ENCODE measurements around the gene DHRS3.

DHRS3 gene

GRCh38 chr1:12547586-12548225 lies 70.3 kb downstream of the DHRS3 start:
- Histone ChIP-seq H3K27me3 (ENCODE audit: control insufficient read depth in 3 of 3, insufficient read depth in 3 of 3, low read depth in 1 of 3, low read length in 3 of 3) (no peaks in the 10 kb centered on the region), H3K18ac (ENCODE audit: low read length) (peak overlapping the region; percentile 88), H3K27ac (replicated peaks; ENCODE audit: low read length) (no peak overlapping the region), H3K9ac (ENCODE audit: low read depth, low read length, poor library complexity) (no peak overlapping the region), H4K8ac (ENCODE audit: low read depth, low read length) (no peak overlapping the region), H3K4me3 (ENCODE audit: low read length in 2 of 2) (no peak overlapping the region), H2BK5ac (ENCODE audit: low read length) (peak overlapping the region; percentile 80), H2BK120ac (ENCODE audit: low read depth, low read length) (no peak overlapping the region), H2BK15ac (ENCODE audit: low read length) (peak overlapping the region; percentile 3), H3K4ac (ENCODE audit: low read length) (peak overlapping the region; percentile 79), H3K4me1 (ENCODE audit: control insufficient read depth in 2 of 2, insufficient read depth in 1 of 2, low read depth in 1 of 2, low read length in 2 of 2) (peaks cover 5 to 21% of the 10 kb centered on the region in 2 donors), H4K91ac (ENCODE audit: low read depth, low read length, poor library complexity) (no peak overlapping the region), H3K23ac (ENCODE audit: low read depth, low read length, poor library complexity) (peak overlapping the region; percentile 49), H3K79me1 (ENCODE audit: low read depth, low read length) (no peaks in the 10 kb centered on the region), H3K9me3 (replicated peaks in 1 of 2; ENCODE audit: control insufficient read depth in 2 of 2, insufficient read depth in 1 of 2, low read depth in 1 of 2, low read length in 2 of 2) (no peaks in the 10 kb centered on the region), H2AK5ac (ENCODE audit: low read depth, low read length) (peak overlapping the region; percentile 85), H3K4me2 (ENCODE audit: insufficient read depth, low read length, poor library complexity, severe bottlenecking) (no peak overlapping the region), H3K36me3 (replicated peaks in 1 of 2; ENCODE audit: control insufficient read depth in 2 of 2, insufficient read depth in 2 of 2, low read length in 2 of 2) (no peaks in the 10 kb centered on the region), H2BK12ac (ENCODE audit: low read length) (peak overlapping the region; percentile 91), H3K14ac (ENCODE audit: low read length) (peak overlapping the region; percentile 66), H2AFZ (ENCODE audit: low read length) (no peak overlapping the region)
- no CpG with 5 or more reads among the region's 20 CpGs for WGBS, 2 donors (ENCODE audit: extremely low coverage in 2 of 2, insufficient read length in 2 of 2, insufficient replicate concordance in 1 of 2)
- DNase-seq (ENCODE audit: low spot score), result no peak

- H2BK15ac ChIP-seq (ENCODE audit: low read length), result peak overlapping the region; percentile 3
- H4K91ac ChIP-seq (ENCODE audit: low read depth, low read length, poor library complexity), result no peak overlapping the region
- H2BK12ac ChIP-seq (ENCODE audit: low read length), result peak overlapping the region; percentile 47
- H3K79me1 ChIP-seq (ENCODE audit: low read depth, low read length), result no peaks in the 10 kb centered on the region
- peak overlapping the region; percentile 80 for H2BK5ac ChIP-seq (ENCODE audit: low read length)
- no peaks in the 10 kb centered on the region for H3K27me3 ChIP-seq (ENCODE audit: control insufficient read depth in 3 of 3, insufficient read depth in 3 of 3, low read depth in 1 of 3, low read length in 3 of 3)
- DNase-seq (ENCODE audit: low spot score), result no peak
- H3K9ac ChIP-seq (ENCODE audit: low read depth, low read length, poor library complexity), result no peak overlapping the region
- H3K14ac ChIP-seq (ENCODE audit: low read length), result no peak overlapping the region
- no CpG with 5 or more reads among the region's 17 CpGs for WGBS, 2 donors (ENCODE audit: extremely low coverage in 2 of 2, insufficient read length in 2 of 2, insufficient replicate concordance in 1 of 2)
- peak overlapping the region; percentile 51 for H3K18ac ChIP-seq (ENCODE audit: low read length)
- no peak overlapping the region for H3K4me3 ChIP-seq (ENCODE audit: low read length in 2 of 2)
- H2AFZ ChIP-seq (ENCODE audit: low read length), result no peak overlapping the region
- H3K36me3 ChIP-seq (replicated peaks in 1 of 2; ENCODE audit: control insufficient read depth in 2 of 2, insufficient read depth in 2 of 2, low read length in 2 of 2), result no peaks in the 10 kb centered on the region
- H3K4me1 ChIP-seq (ENCODE audit: control insufficient read depth in 2 of 2, insufficient read depth in 1 of 2, low read depth in 1 of 2, low read length in 2 of 2), result peaks cover 5 to 24% of the 10 kb centered on the region in 2 donors
- no peak overlapping the region for H3K4me2 ChIP-seq (ENCODE audit: insufficient read depth, low read length, poor library complexity, severe bottlenecking)
- peak overlapping the region; percentile 85 for H2AK5ac ChIP-seq (ENCODE audit: low read depth, low read length)
- no peaks in the 10 kb centered on the region for H3K9me3 ChIP-seq (replicated peaks in 1 of 2; ENCODE audit: control insufficient read depth in 2 of 2, insufficient read depth in 1 of 2, low read depth in 1 of 2, low read length in 2 of 2)
- H4K8ac ChIP-seq (ENCODE audit: low read depth, low read length), result no peak overlapping the region
- H3K27ac ChIP-seq (replicated peaks; ENCODE audit: low read length), result no peak overlapping the region
- no peak overlapping the region for H3K23ac ChIP-seq (ENCODE audit: low read depth, low read length, poor library complexity)
- no peak overlapping the region for H3K4ac ChIP-seq (ENCODE audit: low read length)
- no peak overlapping the region for H2BK120ac ChIP-seq (ENCODE audit: low read depth, low read length)
These were observed 71.0 kb downstream of the DHRS3 start for GRCh38 chr1:12546771-12547585.

GRCh38 chr1:12544992-12545391 lies 73.0 kb downstream of the DHRS3 start:
- Histone ChIP-seq H2BK15ac (ENCODE audit: low read length) (no peak overlapping the region), H3K4me3 (ENCODE audit: low read length in 2 of 2) (no peak overlapping the region), H2BK12ac (ENCODE audit: low read length) (no peak overlapping the region), H2AK5ac (ENCODE audit: low read depth, low read length) (no peak overlapping the region), H3K4me1 (ENCODE audit: control insufficient read depth in 2 of 2, insufficient read depth in 1 of 2, low read depth in 1 of 2, low read length in 2 of 2) (peaks cover 20 to 35% of the 10 kb centered on the region in 2 donors), H2AFZ (ENCODE audit: low read length) (no peak overlapping the region), H3K9me3 (replicated peaks in 1 of 2; ENCODE audit: control insufficient read depth in 2 of 2, insufficient read depth in 1 of 2, low read depth in 1 of 2, low read length in 2 of 2) (no peaks in the 10 kb centered on the region), H3K14ac (ENCODE audit: low read length) (no peak overlapping the region), H3K36me3 (replicated peaks in 1 of 2; ENCODE audit: control insufficient read depth in 2 of 2, insufficient read depth in 2 of 2, low read length in 2 of 2) (no peaks in the 10 kb centered on the region), H2BK5ac (ENCODE audit: low read length) (no peak overlapping the region), H3K9ac (ENCODE audit: low read depth, low read length, poor library complexity) (no peak overlapping the region), H2BK120ac (ENCODE audit: low read depth, low read length) (no peak overlapping the region), H3K18ac (ENCODE audit: low read length) (no peak overlapping the region), H3K23ac (ENCODE audit: low read depth, low read length, poor library complexity) (no peak overlapping the region), H4K8ac (ENCODE audit: low read depth, low read length) (no peak overlapping the region), H3K27me3 (ENCODE audit: control insufficient read depth in 3 of 3, insufficient read depth in 3 of 3, low read depth in 1 of 3, low read length in 3 of 3) (no peaks in the 10 kb centered on the region), H3K27ac (replicated peaks; ENCODE audit: low read length) (no peak overlapping the region), H3K4me2 (ENCODE audit: insufficient read depth, low read length, poor library complexity, severe bottlenecking) (no peak overlapping the region), H4K91ac (ENCODE audit: low read depth, low read length, poor library complexity) (no peak overlapping the region), H3K79me1 (ENCODE audit: low read depth, low read length) (no peaks in the 10 kb centered on the region), H3K4ac (ENCODE audit: low read length) (no peak overlapping the region)
- no peak for DNase-seq (ENCODE audit: low spot score)
- no CpG with 5 or more reads among the region's 8 CpGs for WGBS, 2 donors (ENCODE audit: extremely low coverage in 2 of 2, insufficient read length in 2 of 2, insufficient replicate concordance in 1 of 2)

- Histone ChIP-seq H3K4me1 (ENCODE audit: control insufficient read depth in 2 of 2, insufficient read depth in 1 of 2, low read depth in 1 of 2, low read length in 2 of 2) (peaks cover 18 to 32% of the 10 kb centered on the region in 2 donors), H3K23ac (ENCODE audit: low read depth, low read length, poor library complexity) (no peak overlapping the region), H3K18ac (ENCODE audit: low read length) (peak overlapping the region; percentile 9), H4K91ac (ENCODE audit: low read depth, low read length, poor library complexity) (no peak overlapping the region), H2BK5ac (ENCODE audit: low read length) (no peak overlapping the region), H3K9ac (ENCODE audit: low read depth, low read length, poor library complexity) (no peak overlapping the region), H3K4ac (ENCODE audit: low read length) (no peak overlapping the region), H2BK15ac (ENCODE audit: low read length) (no peak overlapping the region), H3K9me3 (replicated peaks in 1 of 2; ENCODE audit: control insufficient read depth in 2 of 2, insufficient read depth in 1 of 2, low read depth in 1 of 2, low read length in 2 of 2) (no peaks in the 10 kb centered on the region), H3K27me3 (ENCODE audit: control insufficient read depth in 3 of 3, insufficient read depth in 3 of 3, low read depth in 1 of 3, low read length in 3 of 3) (no peaks in the 10 kb centered on the region), H3K4me2 (ENCODE audit: insufficient read depth, low read length, poor library complexity, severe bottlenecking) (no peak overlapping the region), H3K79me1 (ENCODE audit: low read depth, low read length) (no peaks in the 10 kb centered on the region), H3K4me3 (ENCODE audit: low read length in 2 of 2) (no peak overlapping the region), H2BK120ac (ENCODE audit: low read depth, low read length) (no peak overlapping the region), H3K14ac (ENCODE audit: low read length) (no peak overlapping the region), H2BK12ac (ENCODE audit: low read length) (peak overlapping the region; percentile 51), H2AK5ac (ENCODE audit: low read depth, low read length) (no peak overlapping the region), H2AFZ (ENCODE audit: low read length) (no peak overlapping the region), H3K36me3 (replicated peaks in 1 of 2; ENCODE audit: control insufficient read depth in 2 of 2, insufficient read depth in 2 of 2, low read length in 2 of 2) (no peaks in the 10 kb centered on the region), H4K8ac (ENCODE audit: low read depth, low read length) (no peak overlapping the region), H3K27ac (replicated peaks; ENCODE audit: low read length) (no peak overlapping the region)
- DNase-seq (ENCODE audit: low spot score), result no peak
- no CpG with 5 or more reads among the region's 4 CpGs for WGBS, 2 donors (ENCODE audit: extremely low coverage in 2 of 2, insufficient read length in 2 of 2, insufficient replicate concordance in 1 of 2)
These were observed 73.7 kb downstream of the DHRS3 start for GRCh38 chr1:12544357-12544756.

All from neuronal stem cell (in vitro differentiated cells).